Loucy (cell line): ENCODE results near the gene BOLA2B.

ENCODE experiments used
- H2AFZ ChIP-seq: fragments of 200-600 bp; sonication (generic); 2 replicates; pipeline ENCODE4 v1.6.0; 2016; ENCODE audit warnings: antibody characterized with exemption, mild to moderate bottlenecking, low read length, moderate library complexity
- H3F3A ChIP-seq: fragments of 200-600 bp; 2 replicates; pipeline ENCODE4 v1.6.0; 2016; ENCODE audit warnings: antibody characterized with exemption, low read depth, mild to moderate bottlenecking
- H3K27me3 ChIP-seq: fragments of 200-600 bp; sonication (generic); 2 replicates; pipeline ENCODE4 v1.6.1; 2014; ENCODE audit warnings: low read length, mild to moderate bottlenecking; ENCODE audit not compliant: insufficient read depth, poor library complexity, severe bottlenecking
- H3K36me3 ChIP-seq: fragments of 200-600 bp; sonication (generic); 2 replicates; pipeline ENCODE4 v1.6.1; 2016; ENCODE audit warnings: low read length; ENCODE audit not compliant: insufficient read depth
- H3K4me1 ChIP-seq: fragments of 200-600 bp; sonication (generic); 2 replicates; pipeline ENCODE4 v1.5.1; 2014; ENCODE audit warnings: low read length, mild to moderate bottlenecking; ENCODE audit not compliant: insufficient read depth, poor library complexity, severe bottlenecking
- H3K4me2 ChIP-seq: fragments of 200-600 bp; sonication (generic); 2 replicates; pipeline ENCODE4 v1.6.0; 2014; ENCODE audit warnings: antibody characterized with exemption, low read length, low read depth, mild to moderate bottlenecking; ENCODE audit not compliant: poor library complexity, severe bottlenecking
- H3K4me3 ChIP-seq: fragments of 200-600 bp; sonication (generic); 2 replicates; pipeline ENCODE4 v1.5.1; 2014; ENCODE audit warnings: low read length, mild to moderate bottlenecking, mixed read lengths; ENCODE audit not compliant: poor library complexity, severe bottlenecking
- H3K79me2 ChIP-seq: fragments of 200-600 bp; sonication (generic); 2 replicates; pipeline ENCODE4 v1.6.1; 2014; ENCODE audit warnings: low read length; ENCODE audit not compliant: insufficient read depth
- H3K9ac ChIP-seq: fragments of 200-600 bp; sonication (generic); 2 replicates; pipeline ENCODE4 v1.6.0; 2014; ENCODE audit warnings: mild to moderate bottlenecking, low read depth, low read length, moderate library complexity; ENCODE audit not compliant: poor library complexity, severe bottlenecking
- H3K9me2 ChIP-seq: fragments of 200-600 bp; sonication (generic); replicated peaks from 2 replicates; pipeline ENCODE4 v1.6.1; 2016; ENCODE audit warnings: low read depth, low read length, mixed read lengths
- H3K9me3 ChIP-seq: fragments of 200-600 bp; sonication (generic); 2 replicates; pipeline ENCODE4 v1.6.1; 2014; ENCODE audit warnings: mild to moderate bottlenecking, antibody characterized with exemption, low read length, low read depth; ENCODE audit not compliant: insufficient read depth
- H4K20me1 ChIP-seq: fragments of 200-600 bp; sonication (generic); 2 replicates; pipeline ENCODE4 v1.6.0; 2014; ENCODE audit warnings: antibody characterized with exemption, low read length, mild to moderate bottlenecking; ENCODE audit not compliant: insufficient read depth, poor library complexity, severe bottlenecking
- CTCF ChIP-seq: fragments of 200-600 bp; sonication (generic); conservative IDR thresholded peaks from 2 replicates; pipeline ENCODE4 v1.5.1; 2014; ENCODE audit warnings: mild to moderate bottlenecking, antibody characterized with exemption, low read length
- EZH2phosphoT487 ChIP-seq: fragments of 200-600 bp; IDR thresholded peaks from 2 replicates; pipeline ENCODE4 v1.6.1; 2018; ENCODE audit warnings: antibody characterized with exemption, mild to moderate bottlenecking, moderate library complexity, borderline replicate concordance

Gene BOLA2B

GRCh38 chr16:30151091-30151490 lies 42.4 kb downstream of the BOLA2B start:
- TF ChIP-seq CTCF (no peak), EZH2phosphoT487 (no peak)
- Histone ChIP-seq H3K9me3 (peaks cover 8% of the 10 kb centered on the region), H4K20me1 (no peaks in the 10 kb centered on the region), H3K4me2 (no peak overlapping the region), H3K9me2 (no peaks in the 10 kb centered on the region), H2AFZ (no peak overlapping the region), H3F3A (no peaks in the 10 kb centered on the region), H3K4me1 (no peaks in the 10 kb centered on the region), H3K36me3 (no peaks in the 10 kb centered on the region), H3K9ac (no peak overlapping the region), H3K4me3 (no peak overlapping the region), H3K27me3 (no peaks in the 10 kb centered on the region), H3K79me2 (no peaks in the 10 kb centered on the region)

GRCh38 chr16:30149250-30149930 lies 44.1 kb downstream of the BOLA2B start:
- Histone ChIP-seq H3K36me3 (no peaks in the 10 kb centered on the region), H3K9me3 (peaks cover 8% of the 10 kb centered on the region), H4K20me1 (no peaks in the 10 kb centered on the region), H3K4me2 (no peak overlapping the region), H2AFZ (no peak overlapping the region), H3K27me3 (no peaks in the 10 kb centered on the region), H3K4me1 (no peaks in the 10 kb centered on the region), H3F3A (no peaks in the 10 kb centered on the region), H3K4me3 (no peak overlapping the region), H3K9ac (no peak overlapping the region), H3K79me2 (no peaks in the 10 kb centered on the region), H3K9me2 (no peaks in the 10 kb centered on the region)
- TF ChIP-seq EZH2phosphoT487 (no peak), CTCF (no peak)

- H3F3A ChIP-seq = no peaks in the 10 kb centered on the region
- no peak overlapping the region for H3K4me3 ChIP-seq
- no peaks in the 10 kb centered on the region for H3K27me3 ChIP-seq
- no peak for TF ChIP-seq EZH2phosphoT487
- H3K4me1 ChIP-seq = no peaks in the 10 kb centered on the region
- H3K36me3 ChIP-seq = no peaks in the 10 kb centered on the region
- no peaks in the 10 kb centered on the region for H3K9me2 ChIP-seq
- no peaks in the 10 kb centered on the region for H4K20me1 ChIP-seq
- peaks cover 8% of the 10 kb centered on the region for H3K9me3 ChIP-seq
- H3K79me2 ChIP-seq = no peaks in the 10 kb centered on the region
- no peak overlapping the region for H3K4me2 ChIP-seq
- H2AFZ ChIP-seq = no peak overlapping the region
- no peak overlapping the region for H3K9ac ChIP-seq
These were observed 45.5 kb downstream of the BOLA2B start for GRCh38 chr16:30147843-30148510.
